Measurements from ENCODE around the gene ZNF454. TPM values are rescaled to one million over a fixed set of nuclear protein-coding genes. Genes with fewer than 3 reads are reported as not detected.

The ZNF454 gene
- total RNA-seq, 1 experiment from 2014 or later: not detected

DNA sequence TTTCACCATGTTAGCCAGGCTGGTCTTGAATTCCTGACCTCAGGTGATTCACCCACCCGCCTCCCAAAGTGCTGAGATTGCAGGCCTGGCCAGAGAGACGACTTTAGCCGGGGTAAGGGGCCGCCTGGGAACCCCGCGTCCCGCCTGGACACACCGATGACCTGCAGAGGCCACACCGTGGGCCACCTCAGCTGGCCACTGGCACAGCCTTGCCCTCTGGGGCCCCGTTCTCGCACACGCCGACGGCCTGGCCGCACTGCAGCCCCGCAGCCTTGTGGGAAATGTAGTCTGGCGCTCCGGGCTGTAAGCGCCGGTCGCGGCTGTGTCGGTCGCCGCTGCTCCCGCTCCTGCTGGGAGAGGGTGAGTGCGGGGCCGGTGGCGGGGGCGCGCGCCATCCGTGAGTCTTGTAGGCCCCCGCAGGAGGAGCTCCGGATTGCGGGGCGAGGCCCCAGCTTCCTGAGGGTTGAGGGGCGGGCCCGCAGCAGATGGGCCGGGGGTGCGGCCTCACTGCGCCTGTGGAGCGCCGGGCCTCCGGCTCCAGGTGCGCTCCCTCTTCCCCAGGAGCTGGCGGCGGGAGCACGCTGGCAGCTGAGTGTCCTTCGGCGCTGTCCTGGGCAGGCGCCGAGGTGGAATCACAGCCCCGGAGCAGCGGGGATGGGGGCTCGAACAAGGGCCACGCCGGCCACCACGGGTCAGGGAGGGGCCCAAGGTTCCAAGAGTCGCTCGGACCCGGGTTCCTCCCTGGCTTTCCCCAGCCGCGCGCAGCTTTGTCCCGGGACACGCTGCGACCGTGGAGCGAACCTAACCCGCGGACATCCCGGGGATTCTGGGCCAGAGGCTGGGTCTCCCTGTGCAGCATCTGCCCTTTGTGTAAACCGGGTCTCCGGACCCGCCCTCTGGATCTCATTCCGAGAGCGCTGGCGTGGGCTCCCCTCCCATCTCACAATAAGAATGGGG, 45.1 kb upstream of the ZNF454 start, which contains the start of gene ZFP2:
Gene ZFP2, plus strand, starts transcription at position 299 of the 957 bp plus-strand sequence. CDS start 35,401 bp downstream, outside the sequence.
- H3K4me1 Mint-ChIP-seq: peaks cover 4% of the 10 kb centered on the region in 2 experiments; a peak in 2 of 4 replicates
- Histone ChIP-seq H3K14ac (ENCODE audit: insufficient read depth, low read length) (peak within 1 kb of the TSS; percentile 90), H3K9me3 (ENCODE audit: control insufficient read depth, low read depth, low read length) (no peaks in the 10 kb centered on the region), H2BK5ac (ENCODE audit: insufficient read length, low read length) (no peak within 1 kb of the TSS), H3K4ac (ENCODE audit: low read depth, low read length) (no peak within 1 kb of the TSS), H3K9ac (ENCODE audit: extremely low read depth, insufficient read length, low read length) (peak within 1 kb of the TSS; percentile 35), H3K56ac (ENCODE audit: insufficient read length, low read depth, low read length) (no peak within 1 kb of the TSS), H2BK120ac (ENCODE audit: low read depth, low read length, poor library complexity, severe bottlenecking) (no peak within 1 kb of the TSS), H3K23ac (ENCODE audit: insufficient read length, low read depth, low read length) (no peak within 1 kb of the TSS), H4K91ac (ENCODE audit: insufficient read length, low read depth, low read length) (no peak within 1 kb of the TSS), H4K5ac (ENCODE audit: insufficient read length, low read depth, low read length) (no peak within 1 kb of the TSS), H3K27me3 (ENCODE audit: insufficient read depth, low read length) (no peaks in the 10 kb centered on the region), H4K20me1 (ENCODE audit: control insufficient read depth, insufficient read depth, insufficient read length) (no peaks in the 10 kb centered on the region), H2AK5ac (ENCODE audit: insufficient read length, low read length) (no peak within 1 kb of the TSS), H3T11ph (ENCODE audit: low read length) (no peak within 1 kb of the TSS), H4K8ac (replicated peaks; ENCODE audit: insufficient read length, low read depth, low read length) (no peak within 1 kb of the TSS), H3K4me1 (ENCODE audit: insufficient read depth, low read length) (no peaks in the 10 kb centered on the region), H3K18ac (ENCODE audit: insufficient read length, low read depth, low read length) (peak within 1 kb of the TSS; percentile 86), H2BK20ac (ENCODE audit: low read depth, low read length, poor library complexity, severe bottlenecking) (no peak within 1 kb of the TSS), H3K27ac (ENCODE audit: insufficient read length, low read depth, low read length) (no peak within 1 kb of the TSS), H3K79me2 (ENCODE audit: insufficient read depth, low read length) (no peaks in the 10 kb centered on the region), H2BK15ac (ENCODE audit: low read depth, low read length) (no peak within 1 kb of the TSS), H2AFZ (ENCODE audit: low read length) (no peak within 1 kb of the TSS), H3K4me2 (ENCODE audit: insufficient read depth, insufficient read length, low read length) (peak within 1 kb of the TSS; percentile 61), H3K23me2 (ENCODE audit: insufficient read length, low read depth, low read length, poor library complexity, severe bottlenecking) (peaks cover 2% of the 10 kb centered on the region), H3K79me1 (ENCODE audit: insufficient read depth, low read depth, low read length, poor library complexity, severe bottlenecking) (no peaks in the 10 kb centered on the region), H2BK12ac (ENCODE audit: insufficient read length, low read depth, low read length) (no peak within 1 kb of the TSS)
- no peak within 1 kb of the TSS for H3K27ac Mint-ChIP-seq
- WGBS (ENCODE audit: extremely low coverage, insufficient read length, low lambda C conversion rate): no CpG with 5 or more reads among the region's 79 CpGs
- peak within 1 kb of the TSS; percentile 79 to 90 for H3K4me3 Mint-ChIP-seq
- H3K9me3 Mint-ChIP-seq: peaks cover 12 to 22% of the 10 kb centered on the region in 2 experiments
- no peaks in the 10 kb centered on the region; the same call in 1 of the 2 replicates for H3K27me3 Mint-ChIP-seq (ENCODE audit: low read depth)
- TF ChIP-seq, protein P1, sequence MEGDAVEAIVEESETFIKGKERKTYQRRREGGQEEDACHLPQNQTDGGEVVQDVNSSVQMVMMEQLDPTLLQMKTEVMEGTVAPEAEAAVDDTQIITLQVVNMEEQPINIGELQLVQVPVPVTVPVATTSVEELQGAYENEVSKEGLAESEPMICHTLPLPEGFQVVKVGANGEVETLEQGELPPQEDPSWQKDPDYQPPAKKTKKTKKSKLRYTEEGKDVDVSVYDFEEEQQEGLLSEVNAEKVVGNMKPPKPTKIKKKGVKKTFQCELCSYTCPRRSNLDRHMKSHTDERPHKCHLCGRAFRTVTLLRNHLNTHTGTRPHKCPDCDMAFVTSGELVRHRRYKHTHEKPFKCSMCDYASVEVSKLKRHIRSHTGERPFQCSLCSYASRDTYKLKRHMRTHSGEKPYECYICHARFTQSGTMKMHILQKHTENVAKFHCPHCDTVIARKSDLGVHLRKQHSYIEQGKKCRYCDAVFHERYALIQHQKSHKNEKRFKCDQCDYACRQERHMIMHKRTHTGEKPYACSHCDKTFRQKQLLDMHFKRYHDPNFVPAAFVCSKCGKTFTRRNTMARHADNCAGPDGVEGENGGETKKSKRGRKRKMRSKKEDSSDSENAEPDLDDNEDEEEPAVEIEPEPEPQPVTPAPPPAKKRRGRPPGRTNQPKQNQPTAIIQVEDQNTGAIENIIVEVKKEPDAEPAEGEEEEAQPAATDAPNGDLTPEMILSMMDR (conservative IDR thresholded peaks at IDR 0.05): no peak
- peaks cover 5 to 14% (median 11%) of the 10 kb centered on the region in 3 experiments; a peak in 6 of 7 replicates for H3K36me3 Mint-ChIP-seq (ENCODE audit: insufficient read depth in 1 of 3, low read depth in 3 of 3)
- DNase-seq: peak; percentile 86
